ENCODE results near the gene ARAP2. TPM values are rescaled to one million over a fixed set of nuclear protein-coding genes. Genes with fewer than 3 reads are reported as not detected.

Gene ARAP2
- total and polyA plus RNA-seq, 2 donors = 23.7 to 67.0 TPM

GRCh38 chr4:36042122-36042970 lies 202.0 kb downstream of the ARAP2 start:
- no peaks in the 10 kb centered on the region for H3K27me3 ChIP-seq (ENCODE audit: control insufficient read depth in 2 of 2, insufficient read depth in 1 of 2, low read length in 1 of 2)
- H3K27ac ChIP-seq (ENCODE audit: low read depth in 1 of 2, low read length in 1 of 2) = no peak overlapping the region
- WGBS = 98% methylated on average over 7 of the region's 7 CpGs
- H3K36me3 ChIP-seq (ENCODE audit: control insufficient read depth in 2 of 2, insufficient read depth in 2 of 2, low read length in 1 of 2) = no peaks in the 10 kb centered on the region
- H3K9me3 ChIP-seq (ENCODE audit: control insufficient read depth in 2 of 2, insufficient read depth in 1 of 2, low read length in 1 of 2) = no peaks in the 10 kb centered on the region
- H3K4me1 ChIP-seq (ENCODE audit: control insufficient read depth in 2 of 2, insufficient read depth in 2 of 2, low read length in 2 of 2) = peaks cover 6% of the 10 kb centered on the region in 2 donors
- no peak for DNase-seq (ENCODE audit: low read depth in 6 of 9, low spot score in 9 of 9)
- H3K4me3 ChIP-seq (ENCODE audit: low read length in 2 of 2) = no peak overlapping the region

GRCh38 chr4:36041340-36041739 lies 203.0 kb downstream of the ARAP2 start:
- DNase-seq (ENCODE audit: low read depth in 6 of 9, low spot score in 9 of 9) = no peak
- Histone ChIP-seq H3K27ac (ENCODE audit: low read depth in 1 of 2, low read length in 1 of 2) (no peak overlapping the region), H3K27me3 (ENCODE audit: control insufficient read depth in 2 of 2, insufficient read depth in 1 of 2, low read length in 1 of 2) (no peaks in the 10 kb centered on the region), H3K4me1 (ENCODE audit: control insufficient read depth in 2 of 2, insufficient read depth in 2 of 2, low read length in 2 of 2) (peaks cover 6% of the 10 kb centered on the region in 2 donors), H3K9me3 (ENCODE audit: control insufficient read depth in 2 of 2, insufficient read depth in 1 of 2, low read length in 1 of 2) (no peaks in the 10 kb centered on the region), H3K4me3 (ENCODE audit: low read length in 2 of 2) (no peak overlapping the region), H3K36me3 (ENCODE audit: control insufficient read depth in 2 of 2, insufficient read depth in 2 of 2, low read length in 1 of 2) (no peaks in the 10 kb centered on the region)
- WGBS = 92% methylated on average over 1 of the region's 1 CpG

DNA sequence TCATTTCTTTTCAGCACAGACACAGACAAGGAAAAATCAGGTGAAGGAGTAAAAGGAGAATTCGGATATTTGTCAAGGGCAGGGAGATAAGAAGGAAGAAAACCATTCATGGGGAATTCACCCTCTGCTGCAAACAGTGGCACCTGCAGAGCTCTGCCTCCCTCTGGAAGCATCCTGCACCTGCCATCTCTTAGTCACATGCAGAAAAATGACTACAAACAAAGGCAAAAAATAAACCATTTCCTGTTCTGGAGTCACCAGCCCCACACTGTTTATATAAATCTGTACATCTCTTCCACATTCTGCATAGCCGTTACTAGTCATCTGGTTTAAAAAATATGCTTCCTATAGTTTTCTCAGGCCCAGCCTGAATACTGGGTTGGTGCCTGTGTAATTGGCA lies 205.3 kb downstream of the ARAP2 start:
- no peaks in the 10 kb centered on the region for H3K36me3 ChIP-seq (ENCODE audit: control insufficient read depth in 2 of 2, insufficient read depth in 2 of 2, low read length in 1 of 2)
- H3K9me3 ChIP-seq (ENCODE audit: control insufficient read depth in 2 of 2, insufficient read depth in 1 of 2, low read length in 1 of 2) = no peaks in the 10 kb centered on the region
- H3K4me3 ChIP-seq (ENCODE audit: low read length in 2 of 2) = no peak overlapping the region
- H3K27me3 ChIP-seq (ENCODE audit: control insufficient read depth in 2 of 2, insufficient read depth in 1 of 2, low read length in 1 of 2) = no peaks in the 10 kb centered on the region
- H3K4me1 ChIP-seq (ENCODE audit: control insufficient read depth in 2 of 2, insufficient read depth in 2 of 2, low read length in 2 of 2) = peaks cover 6% of the 10 kb centered on the region in 2 donors
- DNase-seq (ENCODE audit: low read depth in 6 of 9, low spot score in 9 of 9) = peak; percentile 3 to 70 (median 26)
- peak overlapping the region in 1 of 2 donors; percentile 3 for H3K27ac ChIP-seq (ENCODE audit: low read depth in 1 of 2, low read length in 1 of 2)
- 50% methylated on average over 2 of the region's 2 CpGs for WGBS

GRCh38 chr4:36038491-36038890 lies 205.8 kb downstream of the ARAP2 start:
- H3K36me3 ChIP-seq (ENCODE audit: control insufficient read depth in 2 of 2, insufficient read depth in 2 of 2, low read length in 1 of 2) = no peaks in the 10 kb centered on the region
- no peaks in the 10 kb centered on the region for H3K27me3 ChIP-seq (ENCODE audit: control insufficient read depth in 2 of 2, insufficient read depth in 1 of 2, low read length in 1 of 2)
- no peak overlapping the region for H3K27ac ChIP-seq (ENCODE audit: low read depth in 1 of 2, low read length in 1 of 2)
- H3K9me3 ChIP-seq (ENCODE audit: control insufficient read depth in 2 of 2, insufficient read depth in 1 of 2, low read length in 1 of 2) = no peaks in the 10 kb centered on the region
- H3K4me3 ChIP-seq (ENCODE audit: low read length in 2 of 2) = no peak overlapping the region
- WGBS = 98% methylated on average over 1 of the region's 1 CpG
- peaks cover 6% of the 10 kb centered on the region in 2 donors for H3K4me1 ChIP-seq (ENCODE audit: control insufficient read depth in 2 of 2, insufficient read depth in 2 of 2, low read length in 2 of 2)
- no peak for DNase-seq (ENCODE audit: low read depth in 6 of 9, low spot score in 9 of 9)

GRCh38 chr4:36037127-36037526 lies 207.2 kb downstream of the ARAP2 start:
- Histone ChIP-seq H3K27ac (ENCODE audit: low read depth in 1 of 2, low read length in 1 of 2) (no peak overlapping the region), H3K4me3 (ENCODE audit: low read length in 2 of 2) (no peak overlapping the region), H3K9me3 (ENCODE audit: control insufficient read depth in 2 of 2, insufficient read depth in 1 of 2, low read length in 1 of 2) (no peaks in the 10 kb centered on the region), H3K4me1 (ENCODE audit: control insufficient read depth in 2 of 2, insufficient read depth in 2 of 2, low read length in 2 of 2) (peaks cover 6% of the 10 kb centered on the region in 2 donors), H3K27me3 (ENCODE audit: control insufficient read depth in 2 of 2, insufficient read depth in 1 of 2, low read length in 1 of 2) (no peaks in the 10 kb centered on the region), H3K36me3 (ENCODE audit: control insufficient read depth in 2 of 2, insufficient read depth in 2 of 2, low read length in 1 of 2) (no peaks in the 10 kb centered on the region)
- DNase-seq (ENCODE audit: low read depth in 6 of 9, low spot score in 9 of 9) = no peak

- Histone ChIP-seq H3K4me3 (ENCODE audit: low read length in 2 of 2) (no peak overlapping the region), H3K4me1 (ENCODE audit: control insufficient read depth in 2 of 2, insufficient read depth in 2 of 2, low read length in 2 of 2) (no peaks in the 10 kb centered on the region), H3K27me3 (ENCODE audit: control insufficient read depth in 2 of 2, insufficient read depth in 1 of 2, low read length in 1 of 2) (no peaks in the 10 kb centered on the region), H3K36me3 (ENCODE audit: control insufficient read depth in 2 of 2, insufficient read depth in 2 of 2, low read length in 1 of 2) (no peaks in the 10 kb centered on the region), H3K9me3 (ENCODE audit: control insufficient read depth in 2 of 2, insufficient read depth in 1 of 2, low read length in 1 of 2) (no peaks in the 10 kb centered on the region), H3K27ac (ENCODE audit: low read depth in 1 of 2, low read length in 1 of 2) (no peak overlapping the region)
- DNase-seq (ENCODE audit: low read depth in 6 of 9, low spot score in 9 of 9) = no peak
These were observed 214.4 kb downstream of the ARAP2 start for GRCh38 chr4:36029951-36030350.

DNA sequence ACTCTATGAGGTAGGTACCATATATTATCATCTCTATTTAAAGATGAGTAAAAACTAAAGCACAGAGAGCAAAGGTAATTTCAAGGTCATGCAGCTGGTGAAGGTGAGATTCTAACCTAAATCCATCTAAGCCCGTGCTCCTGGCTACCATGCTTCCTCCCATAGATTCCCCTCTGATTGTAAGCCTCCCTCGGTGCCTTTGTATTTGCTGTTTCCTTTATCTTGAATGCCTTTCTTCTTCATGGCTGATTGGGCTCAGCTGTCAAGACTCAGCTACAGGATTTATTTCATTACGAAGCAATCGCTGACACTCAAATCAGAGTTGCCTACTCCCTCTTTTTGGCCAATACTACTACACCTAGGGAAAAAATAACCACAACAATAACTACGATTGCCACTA lies 217.1 kb downstream of the ARAP2 start:
- Histone ChIP-seq H3K36me3 (ENCODE audit: control insufficient read depth in 2 of 2, insufficient read depth in 2 of 2, low read length in 1 of 2) (no peaks in the 10 kb centered on the region), H3K4me1 (ENCODE audit: control insufficient read depth in 2 of 2, insufficient read depth in 2 of 2, low read length in 2 of 2) (no peaks in the 10 kb centered on the region), H3K27me3 (ENCODE audit: control insufficient read depth in 2 of 2, insufficient read depth in 1 of 2, low read length in 1 of 2) (no peaks in the 10 kb centered on the region), H3K9me3 (ENCODE audit: control insufficient read depth in 2 of 2, insufficient read depth in 1 of 2, low read length in 1 of 2) (no peaks in the 10 kb centered on the region), H3K4me3 (ENCODE audit: low read length in 2 of 2) (no peak overlapping the region), H3K27ac (ENCODE audit: low read depth in 1 of 2, low read length in 1 of 2) (no peak overlapping the region)
- 91% methylated on average over 5 of the region's 5 CpGs for WGBS
- no peak for DNase-seq (ENCODE audit: low read depth in 6 of 9, low spot score in 9 of 9)

DNA sequence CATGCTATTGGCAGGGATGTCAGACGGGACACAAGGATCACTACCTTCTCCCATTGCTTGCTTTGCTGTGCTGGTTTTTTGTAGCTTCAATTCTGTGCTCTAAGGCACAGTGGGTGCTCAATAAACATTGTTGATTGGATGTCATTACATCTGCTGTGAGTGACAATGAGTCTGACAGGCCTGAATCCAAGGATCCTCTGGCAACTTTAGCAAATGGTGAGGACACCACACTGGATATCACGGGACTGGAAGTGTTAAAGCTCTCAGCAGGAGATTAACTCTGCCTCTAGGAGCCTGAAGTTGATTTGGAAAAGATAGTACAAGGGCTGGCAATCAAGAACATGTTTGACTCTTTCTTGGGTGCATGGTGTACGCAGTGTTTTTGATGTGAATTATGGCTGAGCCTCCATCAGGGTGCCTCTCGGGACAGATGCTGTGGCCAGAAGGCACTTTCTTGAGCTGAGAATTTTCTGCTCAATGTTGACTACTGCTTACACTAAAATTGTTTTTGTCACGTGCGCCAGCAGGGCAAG lies 217.9 kb downstream of the ARAP2 start:
- Histone ChIP-seq H3K9me3 (ENCODE audit: control insufficient read depth in 2 of 2, insufficient read depth in 1 of 2, low read length in 1 of 2) (no peaks in the 10 kb centered on the region), H3K4me1 (ENCODE audit: control insufficient read depth in 2 of 2, insufficient read depth in 2 of 2, low read length in 2 of 2) (no peaks in the 10 kb centered on the region), H3K27me3 (ENCODE audit: control insufficient read depth in 2 of 2, insufficient read depth in 1 of 2, low read length in 1 of 2) (no peaks in the 10 kb centered on the region), H3K27ac (ENCODE audit: low read depth in 1 of 2, low read length in 1 of 2) (no peak overlapping the region), H3K36me3 (ENCODE audit: control insufficient read depth in 2 of 2, insufficient read depth in 2 of 2, low read length in 1 of 2) (no peaks in the 10 kb centered on the region), H3K4me3 (ENCODE audit: low read length in 2 of 2) (no peak overlapping the region)
- no peak for DNase-seq (ENCODE audit: low read depth in 6 of 9, low spot score in 9 of 9)
- 93% methylated on average over 6 of the region's 6 CpGs for WGBS

GRCh38 chr4:36024901-36025660 lies 219.2 kb downstream of the ARAP2 start:
- Histone ChIP-seq H3K27ac (ENCODE audit: low read depth in 1 of 2, low read length in 1 of 2) (no peak overlapping the region), H3K36me3 (ENCODE audit: control insufficient read depth in 2 of 2, insufficient read depth in 2 of 2, low read length in 1 of 2) (no peaks in the 10 kb centered on the region)
- no peak for DNase-seq (ENCODE audit: low read depth in 6 of 9, low spot score in 9 of 9)

More at GRCh38 chr4:36024901-36025660, 219.2 kb downstream of the ARAP2 start:
- H3K9me3 ChIP-seq (ENCODE audit: control insufficient read depth in 2 of 2, insufficient read depth in 1 of 2, low read length in 1 of 2) = no peaks in the 10 kb centered on the region
- H3K4me1 ChIP-seq (ENCODE audit: control insufficient read depth in 2 of 2, insufficient read depth in 2 of 2, low read length in 2 of 2) = no peaks in the 10 kb centered on the region
- no peak overlapping the region for H3K4me3 ChIP-seq (ENCODE audit: low read length in 2 of 2)
- WGBS = 94% methylated on average over 6 of the region's 6 CpGs
- no peaks in the 10 kb centered on the region for H3K27me3 ChIP-seq (ENCODE audit: control insufficient read depth in 2 of 2, insufficient read depth in 1 of 2, low read length in 1 of 2)
